HCT116 (cell line): ENCODE data around the gene GPD2. TPM values are rescaled to one million over a fixed set of nuclear protein-coding genes. Genes with fewer than 3 reads are reported as not detected.
"Not testable (repeated sequence)": the region's sequence is repeated elsewhere in the genome, so short reads cannot be mapped to it uniquely, and the experiment has no call there.

Experiments
- ATAC-seq: fragments of 200-7000 bp; cut with Tn5 transposase; 2 replicates; pipeline ENCODE4 v1.9.1; 2020; ENCODE audit warnings: mild to moderate bottlenecking, moderate library complexity
- BruUV-seq: library from RNA; stranded (reverse); fragments of 400-500 nt; replicated peaks from 2 replicates; lab custom pipeline; 2021; lab: Mats Ljungman, UMichigan
- CTCF ChIA-PET: fragments of 300-600 bp; sonication (Branson Sonifier 250); formaldehyde crosslinking; loops from one replicate; lab custom pipeline; 2021; ENCODE audit warnings: antibody characterized with exemption; lab: Charles Lee
- POLR2A ChIA-PET: fragments of 300-600, 350-600 bp; sonication (Branson Sonifier 250); formaldehyde crosslinking; loops from one replicate; lab custom pipeline; 2021; ENCODE audit warnings: antibody characterized with exemption; lab: Charles Lee
- RAD21 ChIA-PET, 2 experiments: fragments of 300-600 bp; sonication (Branson Sonifier 250); formaldehyde crosslinking; loops; one replicate each; lab custom pipeline; 2023; ENCODE audit warnings: low total read pairs in 2 of 2; ENCODE audit not compliant: uncharacterized antibody in 2 of 2, unreplicated experiment in 2 of 2, low non-redundant PET in 1 of 2; lab: Charles Lee
- DNase-seq: peaks from one replicate; pipeline ENCODE4 v3.0.0-alpha.2; 2010; ENCODE audit warnings: low read depth, low spot score
- H2AFZ ChIP-seq: fragments of 200-600 bp; shearing (Covaris generic), sonication (generic); 2 replicates; pipeline ENCODE4 v1.6.1; 2017; ENCODE audit warnings: low read depth, mixed run types, mixed read lengths, antibody characterized with exemption, low read length; ENCODE audit not compliant: poor library complexity, severe bottlenecking
- H3K27ac ChIP-seq: 2 replicates; pipeline ENCODE4 v1.5.1; 2012; ENCODE audit warnings: low read depth, low read length
- H3K27me3 ChIP-seq: fragments of 200-600 bp; sonication (generic); 2 replicates; pipeline ENCODE4 v1.6.1; 2016; ENCODE audit warnings: mixed run types, low read length, mixed read lengths; ENCODE audit not compliant: insufficient read depth
- H3K36me3 ChIP-seq, 2 experiments: fragments of 200-500 bp in 1 of 2; fragments of 200-600 bp in 1 of 2; sonication (Bioruptor generic) in 1 of 2; sonication (generic) in 1 of 2; 2 replicates each; pipeline versions ENCODE4 v1.5.1 to v1.6.1; 2014 to 2016; ENCODE audit warnings: low read length in 2 of 2, inconsistent platforms in 1 of 2, mixed read lengths in 1 of 2, mixed run types in 1 of 2; ENCODE audit not compliant: insufficient read depth in 2 of 2, control insufficient read depth in 1 of 2
- H3K4me1 ChIP-seq, 2 experiments: fragments of 200-600 bp in 1 of 2; sonication (generic) in 1 of 2; 2 replicates each; pipeline versions ENCODE4 v1.5.1 to v1.6.1; 2012 to 2017; ENCODE audit warnings: low read length in 2 of 2, inconsistent platforms in 1 of 2, mild to moderate bottlenecking in 1 of 2, mixed read lengths in 1 of 2, mixed run types in 1 of 2, moderate library complexity in 1 of 2; ENCODE audit not compliant: insufficient read depth in 2 of 2, control insufficient read depth in 1 of 2
- H3K4me2 ChIP-seq: fragments of 200-600 bp; sonication (generic); 2 replicates; pipeline ENCODE4 v1.6.1; 2017; ENCODE audit warnings: mixed run types, low read length, mixed read lengths
- H3K4me3 ChIP-seq, 2 experiments: fragments of 200-600 bp in 1 of 2; sonication (generic) in 1 of 2; replicated peaks in 1 of 2; 2 replicates each; pipeline ENCODE4 v1.5.1; 2011 to 2016; ENCODE audit warnings: low read length in 2 of 2, control low read depth in 1 of 2, low read depth in 1 of 2, mild to moderate bottlenecking in 1 of 2, mixed read lengths in 1 of 2, mixed run types in 1 of 2
- H3K79me2 ChIP-seq: fragments of 200-600 bp; sonication (generic); 2 replicates; pipeline ENCODE4 v1.6.1; 2017; ENCODE audit warnings: mild to moderate bottlenecking, mixed run types, low read length, moderate library complexity, mixed read lengths; ENCODE audit not compliant: insufficient read depth
- H3K9ac ChIP-seq: fragments of 200-600 bp; sonication (generic); 2 replicates; pipeline ENCODE4 v1.6.1; 2016; ENCODE audit warnings: low read length, mixed read lengths
- H3K9me2 ChIP-seq: fragments of 200-600 bp; sonication (generic), shearing (Covaris generic); 2 replicates; pipeline ENCODE4 v1.6.1; 2017; ENCODE audit warnings: mixed run types, mild to moderate bottlenecking, moderate library complexity; ENCODE audit not compliant: insufficient read depth
- H3K9me3 ChIP-seq, 2 experiments: fragments of 200-500 bp in 1 of 2; fragments of 200-600 bp in 1 of 2; sonication (Bioruptor generic) in 1 of 2; sonication (generic) in 1 of 2; 2 replicates each; pipeline ENCODE4 v1.6.1; 2014 to 2017; ENCODE audit warnings: low read length in 2 of 2, mixed read lengths in 2 of 2, inconsistent platforms in 1 of 2, low read depth in 1 of 2, mild to moderate bottlenecking in 1 of 2, mixed run types in 1 of 2, moderate library complexity in 1 of 2; ENCODE audit not compliant: control insufficient read depth in 1 of 2, insufficient read depth in 1 of 2
- H4K20me1 ChIP-seq: fragments of 200-600 bp; sonication (generic), shearing (Covaris generic); 2 replicates; pipeline ENCODE4 v1.6.1; 2017; ENCODE audit warnings: mixed run types, mild to moderate bottlenecking, moderate library complexity; ENCODE audit not compliant: insufficient read depth
- EZH2phosphoT487 ChIP-seq: fragments of 200-600 bp; IDR thresholded peaks from 2 replicates; pipeline ENCODE4 v1.6.1; 2018; ENCODE audit warnings: antibody characterized with exemption, borderline replicate concordance
- SP1 ChIP-seq: IDR thresholded peaks from 2 replicates; pipeline ENCODE4 v1.6.1; 2012; ENCODE audit warnings: low read depth
- TCF7L2 ChIP-seq: IDR thresholded peaks from 2 replicates; pipeline ENCODE4 v1.7.0; 2011; ENCODE audit warnings: borderline replicate concordance, inconsistent platforms; ENCODE audit not compliant: insufficient read depth, insufficient read length; ENCODE audit errors: extremely low read depth
- ZFX ChIP-seq: fragments of 450-650 bp; IDR thresholded peaks from 2 replicates; pipeline ENCODE4 v1.6.1; 2017
- intact Hi-C: fragments of 100-400 bp; cut with micrococcal nuclease; formaldehyde crosslinking; loops from 2 replicates; pipeline ENCODE4 v1.10.0; 2022
- total RNA-seq: library from RNA; stranded (reverse); gene quantifications from one replicate; pipeline ENCODE4 v1.2.1, GENCODE V29; 2021; ENCODE audit not compliant: unreplicated experiment
- TF ChIP-seq, protein P1 (sequence below): IDR thresholded peaks from 2 replicates; pipeline ENCODE4 v1.6.1; 2012; ENCODE audit warnings: low read depth

The GPD2 gene
- total RNA-seq, 1 experiment from 2014 or later = 80.7 TPM

DNA sequence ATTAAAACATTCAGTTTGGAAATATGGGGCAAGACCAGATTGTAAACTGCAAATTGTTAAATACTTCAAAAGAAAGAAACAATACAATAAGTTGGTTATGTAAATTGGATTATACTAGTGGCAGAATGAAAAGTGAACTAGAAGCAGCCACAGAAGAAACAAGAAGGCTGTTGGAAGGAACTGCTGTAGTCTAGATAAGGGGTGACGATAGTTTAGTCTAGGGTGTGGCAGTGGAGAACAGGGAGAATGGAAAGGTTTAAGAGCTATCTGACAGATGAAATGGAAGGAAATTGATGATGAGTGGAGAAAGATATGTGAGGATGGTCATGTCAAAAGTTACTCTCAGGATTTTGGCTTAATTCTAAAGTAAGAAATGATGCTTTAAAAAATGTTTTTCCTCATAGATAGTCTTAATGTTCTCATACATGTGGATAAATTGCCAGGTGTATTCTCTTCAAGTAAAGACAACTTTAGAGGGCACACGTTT lies 179.7 kb downstream of the GPD2 start:
- Histone ChIP-seq H3K27me3 (no peaks in the 10 kb centered on the region), H3K4me2 (no peak overlapping the region), H3K4me1 (no peaks in the 10 kb centered on the region), H3K36me3 (no peaks in the 10 kb centered on the region), H4K20me1 (no peaks in the 10 kb centered on the region)
- POLR2A ChIA-PET = no interaction called here
- no peak for DNase-seq
- TF ChIP-seq, protein P1, sequence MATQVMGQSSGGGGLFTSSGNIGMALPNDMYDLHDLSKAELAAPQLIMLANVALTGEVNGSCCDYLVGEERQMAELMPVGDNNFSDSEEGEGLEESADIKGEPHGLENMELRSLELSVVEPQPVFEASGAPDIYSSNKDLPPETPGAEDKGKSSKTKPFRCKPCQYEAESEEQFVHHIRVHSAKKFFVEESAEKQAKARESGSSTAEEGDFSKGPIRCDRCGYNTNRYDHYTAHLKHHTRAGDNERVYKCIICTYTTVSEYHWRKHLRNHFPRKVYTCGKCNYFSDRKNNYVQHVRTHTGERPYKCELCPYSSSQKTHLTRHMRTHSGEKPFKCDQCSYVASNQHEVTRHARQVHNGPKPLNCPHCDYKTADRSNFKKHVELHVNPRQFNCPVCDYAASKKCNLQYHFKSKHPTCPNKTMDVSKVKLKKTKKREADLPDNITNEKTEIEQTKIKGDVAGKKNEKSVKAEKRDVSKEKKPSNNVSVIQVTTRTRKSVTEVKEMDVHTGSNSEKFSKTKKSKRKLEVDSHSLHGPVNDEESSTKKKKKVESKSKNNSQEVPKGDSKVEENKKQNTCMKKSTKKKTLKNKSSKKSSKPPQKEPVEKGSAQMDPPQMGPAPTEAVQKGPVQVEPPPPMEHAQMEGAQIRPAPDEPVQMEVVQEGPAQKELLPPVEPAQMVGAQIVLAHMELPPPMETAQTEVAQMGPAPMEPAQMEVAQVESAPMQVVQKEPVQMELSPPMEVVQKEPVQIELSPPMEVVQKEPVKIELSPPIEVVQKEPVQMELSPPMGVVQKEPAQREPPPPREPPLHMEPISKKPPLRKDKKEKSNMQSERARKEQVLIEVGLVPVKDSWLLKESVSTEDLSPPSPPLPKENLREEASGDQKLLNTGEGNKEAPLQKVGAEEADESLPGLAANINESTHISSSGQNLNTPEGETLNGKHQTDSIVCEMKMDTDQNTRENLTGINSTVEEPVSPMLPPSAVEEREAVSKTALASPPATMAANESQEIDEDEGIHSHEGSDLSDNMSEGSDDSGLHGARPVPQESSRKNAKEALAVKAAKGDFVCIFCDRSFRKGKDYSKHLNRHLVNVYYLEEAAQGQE = no peak
- TF ChIP-seq SP1 (no peak), EZH2phosphoT487 (no peak), TCF7L2 (no peak), ZFX (no peak)
- TF ChIP-seq, all 23 proteins: peak for 0
- no TSS peak for BruUV-seq
- no peaks in the 10 kb centered on the region for H3K9me2 ChIP-seq
- no peak overlapping the region for H3K9ac ChIP-seq
- no peak overlapping the region for H3K27ac ChIP-seq
- intact Hi-C loops = no loop called here
- H3K9me3 ChIP-seq = no peaks in the 10 kb centered on the region
- RAD21 ChIA-PET = no interaction called here
- CTCF ChIA-PET = no interaction called here
- H3K79me2 ChIP-seq = no peaks in the 10 kb centered on the region
- no peak overlapping the region for H2AFZ ChIP-seq
- no peak overlapping the region for H3K4me3 ChIP-seq
- no peak for ATAC-seq

DNA sequence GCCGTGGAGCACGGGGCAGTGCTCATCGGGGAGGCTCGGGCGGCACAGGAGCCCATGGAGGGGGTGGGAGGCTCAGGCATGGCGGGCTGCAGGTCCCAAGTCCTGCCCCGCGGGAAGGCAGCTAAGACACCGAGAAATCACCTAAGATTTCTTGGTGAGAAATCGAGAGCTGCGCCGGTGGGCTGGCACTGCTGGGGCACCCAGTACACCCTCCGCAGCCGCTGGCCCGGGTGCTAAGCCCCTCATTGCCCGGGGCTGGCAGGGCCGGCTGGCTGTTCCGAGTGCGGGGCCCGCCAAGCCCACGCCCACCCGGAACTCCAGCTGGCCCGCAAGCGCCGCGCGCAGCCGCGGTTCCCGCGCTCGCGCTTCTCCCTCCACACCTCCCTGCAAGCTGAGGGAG lies 181.9 kb downstream of the GPD2 start:
- RAD21 ChIA-PET = not testable (repeated sequence)

More for the DNA sequence above, 181.9 kb downstream of the GPD2 start:
- H3K36me3 ChIP-seq, DNase-seq, H4K20me1 ChIP-seq, CTCF ChIA-PET, intact Hi-C loops, H3K9me3 ChIP-seq, ATAC-seq, H3K9ac ChIP-seq, H3K27ac ChIP-seq, H3K4me2 ChIP-seq, H2AFZ ChIP-seq, H3K27me3 ChIP-seq, H3K4me1 ChIP-seq, BruUV-seq, H3K9me2 ChIP-seq, H3K4me3 ChIP-seq, POLR2A ChIA-PET, H3K79me2 ChIP-seq: not testable (repeated sequence)
